Fibroblast of mammary gland (primary cell): Measurements from ENCODE around the gene ANK3.

Experiments
- DNase-seq: peaks from one replicate; pipeline ENCODE4 v3.0.0-alpha.2; 2010; ENCODE audit warnings: low read depth
- H3K4me3 ChIP-seq: 2 replicates; pipeline ENCODE4 v1.5.1; 2011; ENCODE audit warnings: low read depth, mild to moderate bottlenecking, low read length, moderate library complexity; ENCODE audit not compliant: control insufficient read depth
- TF ChIP-seq, protein P1 (sequence below): conservative IDR thresholded peaks from 2 replicates; pipeline ENCODE4 v1.5.1; 2011; ENCODE audit warnings: low read depth, low read length, inconsistent platforms; ENCODE audit not compliant: control insufficient read depth, insufficient read depth

ANK3 gene

GRCh38 chr10:60286559-60286958 lies 103.1 kb downstream of the ANK3 start:
- no peak for DNase-seq
- TF ChIP-seq, protein P1, sequence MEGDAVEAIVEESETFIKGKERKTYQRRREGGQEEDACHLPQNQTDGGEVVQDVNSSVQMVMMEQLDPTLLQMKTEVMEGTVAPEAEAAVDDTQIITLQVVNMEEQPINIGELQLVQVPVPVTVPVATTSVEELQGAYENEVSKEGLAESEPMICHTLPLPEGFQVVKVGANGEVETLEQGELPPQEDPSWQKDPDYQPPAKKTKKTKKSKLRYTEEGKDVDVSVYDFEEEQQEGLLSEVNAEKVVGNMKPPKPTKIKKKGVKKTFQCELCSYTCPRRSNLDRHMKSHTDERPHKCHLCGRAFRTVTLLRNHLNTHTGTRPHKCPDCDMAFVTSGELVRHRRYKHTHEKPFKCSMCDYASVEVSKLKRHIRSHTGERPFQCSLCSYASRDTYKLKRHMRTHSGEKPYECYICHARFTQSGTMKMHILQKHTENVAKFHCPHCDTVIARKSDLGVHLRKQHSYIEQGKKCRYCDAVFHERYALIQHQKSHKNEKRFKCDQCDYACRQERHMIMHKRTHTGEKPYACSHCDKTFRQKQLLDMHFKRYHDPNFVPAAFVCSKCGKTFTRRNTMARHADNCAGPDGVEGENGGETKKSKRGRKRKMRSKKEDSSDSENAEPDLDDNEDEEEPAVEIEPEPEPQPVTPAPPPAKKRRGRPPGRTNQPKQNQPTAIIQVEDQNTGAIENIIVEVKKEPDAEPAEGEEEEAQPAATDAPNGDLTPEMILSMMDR, result no peak
- no peak overlapping the region for H3K4me3 ChIP-seq

GRCh38 chr10:60283397-60283796 lies 106.3 kb downstream of the ANK3 start:
- H3K4me3 ChIP-seq, result no peak overlapping the region
- TF ChIP-seq, protein P1, result no peak
- DNase-seq, result peak; percentile 17

- DNase-seq, result peak; percentile 73
- H3K4me3 ChIP-seq, result no peak overlapping the region
- TF ChIP-seq, protein P1, result no peak
Observed at GRCh38 chr10:60282771-60283353, 106.8 kb downstream of the ANK3 start.

DNA sequence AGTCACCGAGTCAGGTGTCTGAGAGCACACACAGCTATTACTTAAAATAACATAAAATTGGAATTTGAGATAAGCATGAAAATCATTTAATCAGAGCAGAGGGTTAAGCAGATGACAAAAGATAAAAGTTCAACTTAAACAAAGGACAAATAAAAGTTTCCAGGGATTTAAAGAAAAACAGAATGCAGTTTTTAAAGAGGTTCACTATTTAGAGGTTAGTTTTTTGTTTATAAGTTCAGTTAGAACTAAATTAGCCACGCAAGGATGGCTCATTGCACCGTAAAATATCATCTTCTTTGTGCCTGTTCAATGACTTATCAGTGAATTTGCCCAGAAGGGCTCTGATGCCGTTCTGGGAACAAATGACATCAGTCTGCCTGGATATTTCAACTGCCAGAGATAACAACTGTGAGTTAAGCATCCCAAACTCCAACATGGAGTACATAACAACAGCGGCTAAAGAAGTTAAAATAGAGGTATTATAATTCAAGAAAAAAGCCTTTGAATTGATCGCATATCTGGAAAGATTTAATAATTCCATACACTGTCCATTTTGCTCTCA lies 107.8 kb downstream of the ANK3 start:
- no peak overlapping the region for H3K4me3 ChIP-seq
- peak; percentile 35 for DNase-seq
- TF ChIP-seq, protein P1, result no peak

DNA sequence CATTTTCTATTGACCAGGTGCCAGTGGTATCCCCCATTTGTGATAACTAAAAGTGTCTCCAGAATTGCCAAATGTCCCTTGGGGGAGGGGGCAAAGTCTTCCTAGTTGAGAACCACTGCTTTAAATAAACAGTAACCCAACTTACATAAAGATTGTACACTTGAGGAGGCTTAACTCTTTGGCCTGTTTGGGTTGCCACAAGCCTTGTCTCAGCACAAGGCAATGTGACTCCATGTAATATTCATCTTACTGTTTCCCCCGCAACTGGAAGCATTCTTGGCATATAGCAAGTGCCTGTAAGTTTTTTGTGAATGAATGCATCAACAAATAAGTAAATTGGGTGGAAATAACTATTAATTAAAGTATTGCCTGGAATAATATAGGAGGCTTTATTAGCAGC lies 108.3 kb downstream of the ANK3 start:
- TF ChIP-seq, protein P1, result no peak
- no peak overlapping the region for H3K4me3 ChIP-seq
- DNase-seq, result peak; percentile 80

DNA sequence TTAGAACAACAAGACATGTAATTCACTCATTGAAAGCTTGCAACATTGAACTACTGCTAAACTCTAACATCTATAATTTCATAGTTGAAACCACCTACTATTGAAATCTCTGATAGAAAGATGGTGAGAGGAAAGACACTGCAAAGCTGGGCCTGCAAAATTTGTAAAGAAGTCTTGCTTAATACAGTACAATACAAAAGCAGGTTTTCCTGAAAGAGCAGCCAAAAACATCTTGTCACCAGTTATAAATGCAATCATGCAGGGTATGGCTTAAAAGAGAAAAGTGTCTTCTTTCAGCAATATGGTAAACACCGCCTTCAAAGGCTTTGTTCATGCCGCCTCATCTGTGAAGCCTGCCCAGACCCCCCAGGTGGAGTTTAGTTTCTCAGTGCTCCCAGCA lies 109.2 kb downstream of the ANK3 start:
- no peak overlapping the region for H3K4me3 ChIP-seq
- TF ChIP-seq, protein P1, result no peak
- no peak for DNase-seq
